ENCODE data around the gene METTL5.
"Not testable (repeated sequence)": the region's sequence is repeated elsewhere in the genome, so short reads cannot be mapped to it uniquely, and the experiment has no call there.

METTL5 gene

GRCh38 chr2:169828141-169828811, 3.6 kb upstream of the METTL5 start:
- DNase-seq, result peak; percentile 56

DNA sequence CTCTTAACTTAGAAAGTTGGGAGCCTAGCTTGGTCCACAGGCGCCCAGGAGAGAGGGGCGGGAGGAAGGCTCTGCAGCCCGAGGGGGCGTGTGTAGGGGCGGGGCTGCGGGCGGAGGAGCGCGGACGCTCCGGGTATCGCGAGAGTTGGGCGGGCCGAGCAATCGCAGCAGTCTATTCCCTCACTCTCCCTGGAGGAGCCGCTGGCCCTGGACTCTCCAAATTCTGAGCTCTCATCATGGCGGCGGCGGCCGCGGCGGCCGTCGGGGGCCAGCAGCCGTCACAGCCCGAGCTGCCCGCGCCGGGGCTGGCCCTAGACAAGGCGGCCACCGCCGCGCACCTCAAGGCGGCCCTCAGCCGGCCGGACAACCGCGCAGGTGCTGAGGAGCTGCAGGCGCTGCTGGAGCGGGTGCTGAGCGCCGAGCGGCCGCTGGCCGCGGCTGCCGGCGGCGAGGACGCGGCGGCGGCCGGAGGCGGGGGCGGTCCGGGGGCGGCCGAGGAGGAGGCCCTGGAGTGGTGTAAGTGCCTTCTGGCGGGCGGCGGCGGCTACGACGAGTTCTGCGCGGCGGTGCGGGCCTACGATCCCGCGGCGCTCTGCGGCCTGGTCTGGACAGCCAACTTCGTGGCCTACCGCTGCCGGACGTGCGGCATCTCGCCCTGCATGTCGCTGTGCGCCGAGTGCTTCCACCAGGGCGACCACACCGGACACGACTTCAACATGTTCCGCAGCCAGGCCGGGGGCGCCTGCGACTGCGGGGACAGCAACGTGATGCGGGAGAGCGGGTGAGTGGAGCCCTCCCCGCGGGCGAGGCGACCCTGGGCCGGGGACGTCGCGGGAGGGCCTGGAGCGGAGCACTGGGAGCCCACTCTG, 2.8 kb upstream of the METTL5 start, which contains the start of gene UBR3:
Gene UBR3 (plus strand): TSS at position 183 of the 869 bp plus-strand sequence. CDS start 54 bp downstream, at position 237.
- peak; percentile 96 for DNase-seq

- no peak for DNase-seq
Observed at GRCh38 chr2:169823996-169824372, 721 bp downstream of the METTL5 start.

GRCh38 chr2:169822785-169823392, 1.8 kb downstream of the METTL5 start:
- DNase-seq, result no peak

DNA sequence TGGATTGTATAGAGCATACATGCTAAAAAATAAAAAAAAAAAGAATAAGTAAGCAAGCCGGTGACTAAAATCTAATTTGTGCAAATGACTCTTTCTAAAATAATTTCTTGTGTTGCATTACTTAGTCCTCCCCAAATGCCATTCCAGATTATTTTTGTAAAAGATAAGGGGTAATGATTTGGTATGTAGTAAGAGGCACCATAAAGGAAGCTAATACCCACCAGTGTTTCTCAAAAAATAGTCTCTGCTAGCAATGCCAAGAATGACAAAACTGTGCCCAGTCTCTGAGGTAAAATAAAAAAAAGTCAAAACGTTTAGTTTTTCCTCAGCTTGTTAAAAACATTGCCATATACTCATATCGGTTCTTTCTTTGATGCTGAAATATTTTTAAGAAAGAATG, 2.7 kb downstream of the METTL5 start:
- no peak for DNase-seq

GRCh38 chr2:169820101-169820500, 4.6 kb downstream of the METTL5 start:
- not testable (repeated sequence) for DNase-seq

DNA sequence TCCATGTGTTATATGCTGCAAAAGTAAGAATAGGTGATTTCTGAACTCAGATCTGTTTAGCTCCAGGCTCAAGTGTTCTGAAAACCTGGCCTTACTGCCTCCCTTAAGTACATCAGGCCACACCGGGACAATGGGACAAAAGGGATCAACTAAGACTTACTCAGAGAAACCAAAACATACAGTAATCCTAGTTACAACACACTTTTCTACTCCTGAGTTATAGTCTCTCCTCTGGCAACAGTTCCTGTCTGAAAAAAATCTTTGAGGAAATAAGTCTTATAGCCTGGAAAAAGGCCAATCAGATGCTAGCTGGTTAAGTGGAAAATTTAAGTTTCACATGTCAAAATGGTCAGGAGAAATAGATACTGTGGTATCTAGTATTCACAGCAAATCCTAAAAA, 5.6 kb downstream of the METTL5 start:
- DNase-seq, result no peak

DNA sequence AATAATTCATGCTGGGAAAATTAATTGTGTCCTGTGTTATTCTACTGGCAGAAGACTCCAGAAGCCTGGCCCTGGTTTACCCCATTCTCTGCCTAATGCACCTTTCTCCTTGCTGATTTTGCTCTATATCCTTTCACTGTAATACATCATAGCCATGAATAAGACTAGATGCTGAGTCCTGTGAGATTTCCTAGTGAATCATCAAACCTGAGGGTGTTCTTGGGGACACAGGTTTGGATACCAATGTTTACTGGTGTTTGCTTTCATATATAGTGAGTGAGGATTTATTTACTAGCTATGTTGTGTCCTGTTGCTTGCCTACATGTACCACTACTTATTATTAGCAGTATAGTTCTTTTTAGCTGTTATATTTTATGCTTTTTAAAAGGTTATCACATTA, 6.5 kb downstream of the METTL5 start:
- DNase-seq, result no peak

GRCh38 chr2:169817369-169817768, 7.3 kb downstream of the METTL5 start:
- DNase-seq, result not testable (repeated sequence)

- DNase-seq, result not testable (repeated sequence)
Observed at GRCh38 chr2:169816961-169817360, 7.7 kb downstream of the METTL5 start.

DNA sequence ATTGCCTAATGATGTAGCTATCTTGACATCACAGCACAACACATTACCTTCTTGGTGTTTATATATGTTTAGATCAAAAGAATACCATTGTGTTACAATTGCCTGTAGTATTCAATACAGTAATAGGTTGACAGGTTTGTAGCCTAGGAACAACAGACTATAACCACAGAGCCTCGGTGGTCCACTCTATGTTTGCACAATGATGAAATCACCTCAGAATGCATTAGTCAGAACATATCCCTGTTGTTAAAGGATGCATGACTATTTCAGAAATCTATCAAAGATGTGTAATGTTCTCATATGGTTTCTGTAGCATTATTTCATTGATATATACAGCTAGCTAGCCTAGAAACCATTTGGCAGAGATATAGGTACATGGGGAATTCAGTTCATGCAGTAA, 8.9 kb downstream of the METTL5 start:
- no peak for DNase-seq

DNA sequence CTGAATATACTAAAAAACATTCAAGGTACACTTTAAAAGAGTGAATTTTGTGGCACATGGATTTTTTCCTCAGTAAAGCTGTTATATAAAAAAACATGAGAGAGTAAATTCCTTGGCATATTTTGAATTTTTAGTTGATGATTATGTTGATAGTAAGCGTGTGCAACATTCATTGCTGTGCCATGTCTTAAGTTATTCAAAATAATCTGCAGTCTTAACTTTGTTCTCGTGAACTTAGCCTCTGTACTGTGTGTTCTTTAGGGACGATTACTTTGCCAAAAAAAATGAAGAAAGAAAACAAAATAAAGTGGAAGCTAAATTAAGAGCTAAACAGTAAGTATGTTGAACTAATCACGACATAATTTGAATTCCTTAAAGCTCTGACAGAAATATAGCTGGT, 16.5 kb downstream of the METTL5 start:
- DNase-seq, result no peak

- DNase-seq, result no peak
Observed at GRCh38 chr2:169806586-169806985, 18.1 kb downstream of the METTL5 start.

DNA sequence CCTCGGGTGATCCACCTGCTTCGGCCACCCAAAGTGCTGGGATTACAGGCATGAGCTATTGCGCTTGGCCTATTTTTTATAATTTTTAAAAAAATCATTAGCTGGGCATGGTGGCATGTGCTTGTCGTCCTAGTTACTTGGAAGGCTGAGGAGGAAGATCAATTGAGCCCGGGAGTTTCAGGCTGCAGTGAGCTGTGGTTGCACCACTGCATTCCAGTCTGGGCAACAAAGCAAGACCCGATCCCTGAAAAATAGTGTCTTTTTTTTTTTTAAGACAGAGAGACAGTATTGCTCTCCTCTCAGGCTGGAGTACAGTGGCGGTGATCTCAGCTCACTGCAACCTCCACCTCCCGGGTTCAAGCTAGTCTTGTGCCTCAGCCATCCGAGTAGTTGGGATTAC, 21.2 kb downstream of the METTL5 start:
- no peak for DNase-seq

DNA sequence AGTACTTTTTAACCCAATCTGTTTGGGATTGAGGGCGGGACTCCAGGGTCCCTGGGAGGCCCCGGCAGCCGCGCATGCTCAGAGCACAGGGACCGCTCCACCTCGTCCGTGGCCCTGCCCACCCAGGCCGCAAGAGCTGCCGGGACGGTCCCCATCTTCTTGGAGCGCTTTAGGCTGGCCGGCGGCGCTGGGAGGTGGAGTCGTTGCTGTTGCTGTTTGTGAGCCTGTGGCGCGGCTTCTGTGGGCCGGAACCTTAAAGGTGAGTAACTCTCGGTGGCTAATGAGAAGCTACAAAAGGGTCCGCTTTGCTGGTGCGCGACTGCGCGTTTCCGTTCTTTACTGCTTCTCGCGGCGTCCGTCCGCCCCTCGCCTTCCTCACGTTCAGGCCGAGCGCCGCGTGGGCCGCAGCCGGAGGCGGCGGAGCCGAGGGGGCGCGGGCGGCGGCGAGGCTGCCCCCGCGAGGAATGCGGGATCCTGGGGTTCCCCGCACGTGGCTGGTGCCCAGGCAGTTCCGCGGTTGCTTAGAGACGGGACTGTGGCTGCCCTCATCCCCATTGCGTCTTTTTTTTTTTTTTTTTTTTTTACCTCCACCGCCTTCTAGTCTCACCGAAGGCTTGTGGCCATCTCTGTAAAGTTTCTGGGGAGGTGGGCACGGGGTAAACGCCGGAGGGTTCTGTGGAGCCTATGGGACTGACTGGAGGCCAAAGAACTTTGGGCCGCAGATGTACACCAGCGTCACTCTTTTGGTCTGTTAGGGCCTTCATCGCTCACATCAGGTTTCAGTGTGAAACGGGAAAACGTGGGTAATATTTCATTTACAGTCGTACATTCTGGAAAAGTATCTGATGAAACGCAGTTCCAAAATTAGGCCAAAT, 25.8 kb downstream of the METTL5 start, which contains the start of gene SSB:
Gene SSB (plus strand): TSS at position 154 of the 875 bp plus-strand sequence. CDS start 2,090 bp downstream, outside the sequence.
- peak; percentile 98 for DNase-seq

DNA sequence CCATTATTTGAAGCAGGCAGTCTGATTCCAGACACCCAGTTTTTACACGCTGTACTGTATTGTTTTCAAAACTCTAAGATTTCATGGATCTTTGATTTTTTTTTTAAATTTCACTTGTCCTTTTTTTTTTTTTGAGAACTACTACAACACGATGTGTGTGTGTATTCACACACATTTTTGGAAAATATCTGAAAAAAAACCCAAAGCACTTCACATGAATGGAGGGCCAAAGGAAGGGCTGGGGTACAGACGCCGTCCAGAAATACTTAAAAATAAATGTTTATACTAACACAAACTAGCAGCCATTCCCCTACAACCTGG, 26.3 kb downstream of the METTL5 start:
- no peak for DNase-seq

DNA sequence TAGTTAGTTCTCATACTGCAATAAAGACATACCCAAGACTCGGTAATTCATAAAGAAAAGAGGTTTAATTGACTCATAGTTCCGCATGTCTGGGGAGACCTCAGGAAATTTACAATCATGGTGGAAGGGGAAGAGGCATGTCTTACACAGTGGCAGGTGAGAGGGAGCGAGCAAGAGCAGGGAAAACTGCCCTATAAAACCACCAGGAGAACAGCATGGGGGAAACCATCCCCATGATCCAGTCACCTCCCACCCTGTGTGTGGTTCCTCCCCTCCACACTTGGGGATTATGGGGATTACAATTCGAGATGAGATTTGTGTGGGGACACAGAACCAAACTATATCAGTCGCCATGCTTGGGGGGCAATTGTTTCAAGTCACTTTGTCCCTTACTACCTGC, 27.1 kb downstream of the METTL5 start:
- no peak for DNase-seq

DNA sequence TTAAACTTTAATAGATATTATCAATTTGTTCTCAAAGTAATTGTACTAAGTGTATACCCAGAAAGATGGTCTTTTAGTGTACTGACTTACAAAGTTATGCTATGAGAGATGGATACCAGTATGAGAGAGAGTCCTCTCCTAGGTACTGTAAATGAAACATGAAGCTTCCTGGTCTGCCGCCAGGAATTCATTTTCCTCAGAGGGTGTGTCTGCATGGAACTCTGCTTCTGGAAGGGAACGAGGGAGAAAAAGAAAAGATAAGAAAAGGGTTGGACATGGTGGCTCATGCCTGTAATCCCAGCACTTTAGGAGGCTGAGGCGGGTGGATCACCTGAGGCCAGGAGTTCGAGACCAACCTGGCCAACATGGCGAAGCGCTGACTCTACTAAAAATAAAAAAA, 28.3 kb downstream of the METTL5 start:
- DNase-seq, result no peak

GRCh38 chr2:169795181-169795580, 29.5 kb downstream of the METTL5 start:
- DNase-seq, result no peak

DNA sequence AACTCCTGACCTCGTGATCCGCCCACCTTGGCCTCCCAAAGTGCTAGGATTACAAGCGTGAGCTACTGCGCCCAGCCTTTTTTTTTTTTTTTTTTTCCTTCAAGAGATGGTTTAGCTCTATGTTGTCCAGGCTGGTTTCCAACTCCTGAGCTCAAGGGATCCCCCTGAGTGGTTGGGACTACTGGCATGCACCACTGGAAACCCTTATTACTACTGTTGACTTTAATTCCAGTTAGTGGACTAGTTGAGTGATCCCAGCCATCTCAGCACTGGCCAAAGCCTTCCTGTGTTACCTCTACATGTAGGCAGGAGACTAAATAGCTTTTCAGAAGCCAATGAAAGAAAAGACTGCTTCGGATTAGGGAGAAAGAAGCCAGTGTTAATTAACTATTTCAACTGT, 34.1 kb downstream of the METTL5 start:
- DNase-seq, result no peak

- DNase-seq, result no peak
Observed at GRCh38 chr2:169782513-169782912, 42.2 kb downstream of the METTL5 start.

- DNase-seq, result no peak
Observed at GRCh38 chr2:169781249-169782013, 43.3 kb downstream of the METTL5 start.

Measured in NCI-H510A (cell line).